ENCODE measurements around the gene MFSD2A. TPM values are rescaled to one million over a fixed set of nuclear protein-coding genes. Genes with fewer than 3 reads are reported as not detected.

Gene MFSD2A
- total RNA-seq, 1 donor from 2014 or later = 3.3 TPM

DNA sequence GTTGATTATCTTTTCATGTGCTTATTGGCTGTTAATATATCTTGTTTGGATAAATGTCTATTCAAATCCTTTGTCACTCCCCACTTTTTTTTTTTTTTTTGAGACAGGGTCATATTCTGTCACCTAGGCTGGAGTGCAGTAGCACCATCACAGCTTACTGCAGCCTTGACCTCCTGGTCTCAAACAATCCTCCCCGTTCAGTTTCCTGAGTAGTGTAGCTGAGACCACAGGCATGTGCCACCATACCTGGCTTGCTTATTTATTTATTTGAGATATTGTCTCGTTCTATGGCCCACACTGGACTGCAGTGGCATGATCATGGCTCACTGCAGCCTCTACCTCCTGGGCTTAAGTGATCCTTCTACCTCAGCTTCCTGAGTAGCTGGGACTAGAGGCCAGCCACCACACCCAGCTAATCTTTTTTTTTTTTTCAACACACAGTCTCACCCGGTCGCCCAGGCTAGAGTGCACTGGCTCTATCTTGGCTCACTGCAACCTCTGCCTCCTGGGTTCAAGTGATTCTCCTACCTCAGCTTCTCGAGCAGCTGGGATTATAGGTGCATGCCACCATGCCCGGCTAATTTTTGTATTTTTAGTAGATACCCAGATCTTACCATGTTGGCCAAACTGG, 39.3 kb upstream of the MFSD2A start:
- H3K9me3 Mint-ChIP-seq (ENCODE audit: unreplicated experiment) = no peaks in the 10 kb centered on the region
- TF ChIP-seq, protein P1, sequence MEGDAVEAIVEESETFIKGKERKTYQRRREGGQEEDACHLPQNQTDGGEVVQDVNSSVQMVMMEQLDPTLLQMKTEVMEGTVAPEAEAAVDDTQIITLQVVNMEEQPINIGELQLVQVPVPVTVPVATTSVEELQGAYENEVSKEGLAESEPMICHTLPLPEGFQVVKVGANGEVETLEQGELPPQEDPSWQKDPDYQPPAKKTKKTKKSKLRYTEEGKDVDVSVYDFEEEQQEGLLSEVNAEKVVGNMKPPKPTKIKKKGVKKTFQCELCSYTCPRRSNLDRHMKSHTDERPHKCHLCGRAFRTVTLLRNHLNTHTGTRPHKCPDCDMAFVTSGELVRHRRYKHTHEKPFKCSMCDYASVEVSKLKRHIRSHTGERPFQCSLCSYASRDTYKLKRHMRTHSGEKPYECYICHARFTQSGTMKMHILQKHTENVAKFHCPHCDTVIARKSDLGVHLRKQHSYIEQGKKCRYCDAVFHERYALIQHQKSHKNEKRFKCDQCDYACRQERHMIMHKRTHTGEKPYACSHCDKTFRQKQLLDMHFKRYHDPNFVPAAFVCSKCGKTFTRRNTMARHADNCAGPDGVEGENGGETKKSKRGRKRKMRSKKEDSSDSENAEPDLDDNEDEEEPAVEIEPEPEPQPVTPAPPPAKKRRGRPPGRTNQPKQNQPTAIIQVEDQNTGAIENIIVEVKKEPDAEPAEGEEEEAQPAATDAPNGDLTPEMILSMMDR (IDR thresholded peaks at IDR 0.05; ENCODE audit: insufficient read depth, low read depth, low read length) = no peak
- no peak for TF ChIP-seq EZH2 (IDR thresholded peaks at IDR 0.05; ENCODE audit: insufficient read depth, low read length)
- H3K27ac ChIP-seq (ENCODE audit: low read depth, low read length) = no peak overlapping the region

DNA sequence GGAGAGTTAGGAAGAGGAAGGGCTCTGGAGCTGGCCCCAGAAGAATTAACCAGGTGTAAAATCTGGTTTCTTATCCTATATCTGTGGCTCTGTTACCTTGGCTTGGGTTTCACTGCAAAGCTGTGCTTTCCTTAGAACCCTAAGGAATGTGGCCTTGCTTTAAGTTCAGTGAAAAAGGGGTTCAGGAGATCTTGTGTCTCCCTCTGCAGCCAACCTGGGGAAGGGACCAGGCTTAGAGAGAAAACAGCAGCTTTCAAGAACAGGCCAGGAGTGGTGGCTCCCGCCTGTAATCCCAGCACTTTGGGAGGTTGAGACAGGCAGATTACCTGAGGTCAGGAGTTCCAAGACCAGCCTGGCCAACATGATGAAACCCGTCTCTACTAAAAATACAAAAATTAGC, 37.1 kb upstream of the MFSD2A start:
- Histone ChIP-seq H3K4me3 (ENCODE audit: insufficient read depth, low read depth, low read length) (no peak overlapping the region), H3K36me3 (ENCODE audit: insufficient read depth, low read length) (no peaks in the 10 kb centered on the region), H3K9me3 (ENCODE audit: insufficient read depth, low read depth, low read length) (no peaks in the 10 kb centered on the region), H3K4me1 (ENCODE audit: insufficient read depth, low read length) (no peaks in the 10 kb centered on the region), H3K27me3 (ENCODE audit: insufficient read depth, low read length) (peaks cover 7% of the 10 kb centered on the region), H4K20me1 (ENCODE audit: insufficient read depth, low read length) (no peaks in the 10 kb centered on the region), H3K79me2 (ENCODE audit: insufficient read depth, low read length) (no peaks in the 10 kb centered on the region), H2AFZ (ENCODE audit: low read depth, low read length) (no peak overlapping the region), H3K27ac (ENCODE audit: low read depth, low read length) (no peak overlapping the region), H3K9ac (ENCODE audit: low read length) (no peak overlapping the region), H3K4me2 (ENCODE audit: low read length) (no peak overlapping the region)
- Mint-ChIP-seq H3K4me1 (ENCODE audit: low read depth, unreplicated experiment) (peaks cover 4% of the 10 kb centered on the region), H3K9me3 (ENCODE audit: unreplicated experiment) (no peaks in the 10 kb centered on the region), H3K4me3 (ENCODE audit: unreplicated experiment) (no peak overlapping the region), H3K27me3 (ENCODE audit: low read depth, unreplicated experiment) (peaks cover 19% of the 10 kb centered on the region), H3K27ac (ENCODE audit: unreplicated experiment) (no peak overlapping the region), H3K36me3 (ENCODE audit: low read depth, unreplicated experiment) (no peaks in the 10 kb centered on the region)
- TF ChIP-seq, protein P1 (IDR thresholded peaks at IDR 0.05; ENCODE audit: insufficient read depth, low read depth, low read length) = no peak
- no peak for TF ChIP-seq EZH2 (IDR thresholded peaks at IDR 0.05; ENCODE audit: insufficient read depth, low read length)
- FAIRE-seq (no peak), DNase-seq (ENCODE audit: low read depth) (no peak)

More for the DNA sequence above, 39.3 kb upstream of the MFSD2A start:
- Histone ChIP-seq H3K9ac (ENCODE audit: low read length) (no peak overlapping the region), H3K4me1 (ENCODE audit: insufficient read depth, low read length) (no peaks in the 10 kb centered on the region), H4K20me1 (ENCODE audit: insufficient read depth, low read length) (no peaks in the 10 kb centered on the region), H2AFZ (ENCODE audit: low read depth, low read length) (no peak overlapping the region), H3K36me3 (ENCODE audit: insufficient read depth, low read length) (no peaks in the 10 kb centered on the region), H3K79me2 (ENCODE audit: insufficient read depth, low read length) (no peaks in the 10 kb centered on the region), H3K9me3 (ENCODE audit: insufficient read depth, low read depth, low read length) (no peaks in the 10 kb centered on the region), H3K4me2 (ENCODE audit: low read length) (no peak overlapping the region), H3K27me3 (ENCODE audit: insufficient read depth, low read length) (no peaks in the 10 kb centered on the region), H3K4me3 (ENCODE audit: insufficient read depth, low read depth, low read length) (no peak overlapping the region)
- peak overlapping the region; percentile 62 for H3K4me3 Mint-ChIP-seq (ENCODE audit: unreplicated experiment)
- no peaks in the 10 kb centered on the region for H3K36me3 Mint-ChIP-seq (ENCODE audit: low read depth, unreplicated experiment)
- H3K27me3 Mint-ChIP-seq (ENCODE audit: low read depth, unreplicated experiment) = peaks cover 3% of the 10 kb centered on the region
- peaks cover 2% of the 10 kb centered on the region for H3K4me1 Mint-ChIP-seq (ENCODE audit: low read depth, unreplicated experiment)
- FAIRE-seq (no peak), DNase-seq (ENCODE audit: low read depth) (no peak)
- no peak overlapping the region for H3K27ac Mint-ChIP-seq (ENCODE audit: unreplicated experiment)

DNA sequence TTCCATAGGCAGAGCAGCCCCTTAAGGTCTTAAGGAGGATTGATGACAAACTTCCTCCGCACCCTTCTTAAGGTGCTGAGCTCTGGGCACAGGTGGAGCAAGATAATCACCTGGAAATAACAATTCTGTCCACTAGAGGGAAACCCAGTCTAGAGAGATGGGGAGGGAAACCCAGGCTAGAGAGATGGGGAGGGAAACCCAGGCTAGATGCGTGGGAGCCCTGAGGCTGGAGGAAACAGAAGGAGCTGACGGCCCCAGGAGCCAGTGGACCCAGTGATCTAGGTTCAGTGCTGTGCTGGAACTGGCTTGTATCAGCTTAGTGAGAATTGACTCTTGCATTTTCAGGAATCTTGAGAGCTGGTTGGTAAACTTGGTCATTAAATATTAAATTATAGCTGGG, 35.4 kb upstream of the MFSD2A start:
- Mint-ChIP-seq H3K36me3 (ENCODE audit: low read depth, unreplicated experiment) (no peaks in the 10 kb centered on the region), H3K27ac (ENCODE audit: unreplicated experiment) (no peak overlapping the region), H3K4me1 (ENCODE audit: low read depth, unreplicated experiment) (peaks cover 4% of the 10 kb centered on the region), H3K27me3 (ENCODE audit: low read depth, unreplicated experiment) (peaks cover 27% of the 10 kb centered on the region), H3K9me3 (ENCODE audit: unreplicated experiment) (no peaks in the 10 kb centered on the region), H3K4me3 (ENCODE audit: unreplicated experiment) (no peak overlapping the region)
- no peaks in the 10 kb centered on the region for H3K9me3 ChIP-seq (ENCODE audit: insufficient read depth, low read depth, low read length)
- no peak for TF ChIP-seq EZH2 (IDR thresholded peaks at IDR 0.05; ENCODE audit: insufficient read depth, low read length)
- TF ChIP-seq, protein P1 (IDR thresholded peaks at IDR 0.05; ENCODE audit: insufficient read depth, low read depth, low read length) = peak; percentile 47
- no peaks in the 10 kb centered on the region for H3K36me3 ChIP-seq (ENCODE audit: insufficient read depth, low read length)
- no peaks in the 10 kb centered on the region for H3K4me1 ChIP-seq (ENCODE audit: insufficient read depth, low read length)
- no peak overlapping the region for H3K4me2 ChIP-seq (ENCODE audit: low read length)
- no peak overlapping the region for H3K4me3 ChIP-seq (ENCODE audit: insufficient read depth, low read depth, low read length)
- no peaks in the 10 kb centered on the region for H4K20me1 ChIP-seq (ENCODE audit: insufficient read depth, low read length)
- no peak for FAIRE-seq
- DNase-seq (ENCODE audit: low read depth) = peak; percentile 30
- no peak overlapping the region for H2AFZ ChIP-seq (ENCODE audit: low read depth, low read length)
- H3K27ac ChIP-seq (ENCODE audit: low read depth, low read length) = no peak overlapping the region
- H3K27me3 ChIP-seq (ENCODE audit: insufficient read depth, low read length) = peaks cover 7% of the 10 kb centered on the region
- H3K9ac ChIP-seq (ENCODE audit: low read length) = no peak overlapping the region
- H3K79me2 ChIP-seq (ENCODE audit: insufficient read depth, low read length) = no peaks in the 10 kb centered on the region

All from astrocyte (in vitro differentiated cells and primary cell).